Stimulated activated CD8-positive, alpha-beta memory T cell treated with anti-CD3 and anti-CD28 coated beads, Interleukin-15, amount 100 ng/mL, for 48 hours (primary cell): ENCODE data around the gene CELF5.
"Not testable (repeated sequence)": the region's sequence is repeated elsewhere in the genome, so short reads cannot be mapped to it uniquely, and the experiment has no call there.

Experiments used
- DNase-seq, 2 donors: peaks; one replicate each; pipeline ENCODE4 v3.0.0-alpha.2; 2020; ENCODE audit warnings: low read depth in 2 of 2

The CELF5 gene

DNA sequence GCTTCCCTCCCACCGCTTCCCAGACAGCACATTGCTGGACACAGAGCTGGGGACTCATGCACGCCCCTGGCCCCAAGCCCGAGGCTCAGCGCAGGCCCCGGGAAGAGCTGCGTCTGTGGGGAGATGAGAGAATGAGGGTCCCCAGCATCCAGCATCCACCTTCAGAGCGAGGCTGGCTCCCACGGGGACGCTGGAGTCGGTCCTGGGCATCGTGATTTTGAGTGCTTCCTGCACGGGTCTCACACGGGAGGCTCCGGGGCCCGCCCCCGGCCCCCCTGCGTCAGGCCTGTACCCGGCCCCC lies 34.0 kb upstream of the CELF5 start:
- DNase-seq: no peak

DNA sequence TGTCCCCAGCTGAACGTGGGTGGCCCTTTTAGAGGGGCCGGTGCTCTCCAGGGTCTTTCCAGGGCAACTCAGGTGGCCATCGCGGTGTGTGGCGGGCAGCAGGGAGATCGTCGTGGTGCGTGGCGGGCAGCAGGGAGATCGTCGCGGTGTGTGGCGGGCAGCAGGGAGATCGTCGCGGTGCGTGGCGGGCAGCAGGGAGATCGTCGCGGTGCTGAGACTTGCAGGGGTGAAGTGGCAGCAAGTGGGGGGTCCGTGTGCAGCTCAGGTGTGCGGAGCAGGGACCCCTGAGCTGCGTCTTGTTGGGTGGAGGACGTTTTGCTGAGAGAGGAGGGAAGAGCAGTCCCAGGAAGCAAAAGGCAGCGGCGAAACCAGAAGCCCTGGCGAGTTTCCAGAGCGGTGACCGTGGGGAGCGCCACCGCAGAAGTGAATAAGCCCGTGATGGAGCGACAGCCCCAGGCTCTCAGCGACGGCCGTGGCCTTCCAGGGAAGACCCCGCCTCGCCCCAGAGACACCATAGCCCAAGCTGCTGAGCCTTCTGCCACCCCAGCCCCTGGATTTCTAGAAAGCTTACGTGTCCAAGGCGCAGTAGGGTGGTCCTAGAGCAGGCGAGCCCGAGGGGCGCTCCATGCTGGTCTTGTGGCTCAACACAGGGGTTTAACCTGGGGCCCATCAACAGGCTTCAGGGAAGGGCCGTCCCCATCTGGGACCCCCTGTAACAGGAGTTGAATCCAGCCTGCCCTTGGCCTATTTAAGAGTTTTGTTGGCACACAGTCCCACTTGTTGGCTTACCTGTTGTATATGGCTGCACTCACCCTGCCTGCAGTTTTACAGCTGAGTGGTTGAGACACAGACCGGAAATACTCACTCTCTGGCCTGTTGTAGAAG lies 33.3 kb upstream of the CELF5 start:
- DNase-seq: no peak

DNA sequence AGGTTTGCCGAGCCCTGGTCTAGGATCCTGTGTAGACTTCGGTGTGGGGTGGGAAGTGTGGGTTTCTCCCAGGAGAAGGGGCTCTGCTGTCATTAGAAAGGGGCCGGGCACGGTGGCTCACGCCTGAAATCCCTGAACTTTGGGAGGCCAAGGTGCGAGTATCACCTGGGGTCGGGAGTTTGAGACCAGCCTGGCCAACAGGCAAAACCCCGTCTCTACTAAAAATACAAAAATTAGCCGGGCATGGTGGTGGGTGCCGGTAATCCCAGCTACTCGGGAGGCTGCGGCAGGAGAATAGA lies 32.7 kb upstream of the CELF5 start:
- DNase-seq: not testable (repeated sequence)

DNA sequence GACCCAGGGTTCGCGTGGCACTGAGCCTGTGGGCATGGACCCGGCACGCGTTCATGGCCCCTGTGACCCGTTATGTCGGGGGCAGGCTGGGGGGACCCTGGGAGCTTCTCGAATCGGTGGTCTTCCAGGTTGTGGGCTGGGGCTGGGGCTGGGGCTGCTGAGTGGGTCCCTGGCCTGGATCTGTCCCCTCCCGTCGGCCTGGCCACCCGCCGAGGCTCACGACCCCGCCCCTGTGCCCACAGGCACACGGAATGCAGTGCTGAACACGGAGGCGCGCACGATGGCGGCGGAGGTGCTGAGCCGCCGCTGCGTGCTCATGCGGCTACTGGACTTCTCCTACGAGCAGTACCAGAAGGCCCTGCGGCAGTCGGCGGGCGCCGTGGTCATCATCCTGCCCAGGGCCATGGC lies 32.2 kb upstream of the CELF5 start:
- no peak for DNase-seq

DNA sequence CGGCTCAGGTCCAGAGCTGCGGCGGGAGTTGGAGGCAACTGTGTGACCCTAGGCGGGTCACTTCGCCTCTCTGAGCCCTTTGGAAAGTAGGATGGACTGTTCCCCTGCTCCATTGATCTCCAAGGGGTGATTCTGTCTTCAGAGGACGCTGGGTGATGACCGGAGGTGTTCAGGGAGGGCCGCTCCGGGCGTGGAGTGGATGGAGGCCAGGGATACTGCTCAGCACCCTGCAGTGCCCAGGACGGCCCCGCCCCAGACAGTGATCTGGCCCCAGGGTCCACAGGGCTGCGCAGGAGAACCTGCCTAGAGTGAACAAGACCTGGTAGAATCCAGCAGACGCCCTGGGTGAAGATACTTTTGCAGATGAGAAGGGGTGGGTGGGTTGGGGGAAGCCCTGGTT lies 31.8 kb upstream of the CELF5 start:
- DNase-seq: no peak

DNA sequence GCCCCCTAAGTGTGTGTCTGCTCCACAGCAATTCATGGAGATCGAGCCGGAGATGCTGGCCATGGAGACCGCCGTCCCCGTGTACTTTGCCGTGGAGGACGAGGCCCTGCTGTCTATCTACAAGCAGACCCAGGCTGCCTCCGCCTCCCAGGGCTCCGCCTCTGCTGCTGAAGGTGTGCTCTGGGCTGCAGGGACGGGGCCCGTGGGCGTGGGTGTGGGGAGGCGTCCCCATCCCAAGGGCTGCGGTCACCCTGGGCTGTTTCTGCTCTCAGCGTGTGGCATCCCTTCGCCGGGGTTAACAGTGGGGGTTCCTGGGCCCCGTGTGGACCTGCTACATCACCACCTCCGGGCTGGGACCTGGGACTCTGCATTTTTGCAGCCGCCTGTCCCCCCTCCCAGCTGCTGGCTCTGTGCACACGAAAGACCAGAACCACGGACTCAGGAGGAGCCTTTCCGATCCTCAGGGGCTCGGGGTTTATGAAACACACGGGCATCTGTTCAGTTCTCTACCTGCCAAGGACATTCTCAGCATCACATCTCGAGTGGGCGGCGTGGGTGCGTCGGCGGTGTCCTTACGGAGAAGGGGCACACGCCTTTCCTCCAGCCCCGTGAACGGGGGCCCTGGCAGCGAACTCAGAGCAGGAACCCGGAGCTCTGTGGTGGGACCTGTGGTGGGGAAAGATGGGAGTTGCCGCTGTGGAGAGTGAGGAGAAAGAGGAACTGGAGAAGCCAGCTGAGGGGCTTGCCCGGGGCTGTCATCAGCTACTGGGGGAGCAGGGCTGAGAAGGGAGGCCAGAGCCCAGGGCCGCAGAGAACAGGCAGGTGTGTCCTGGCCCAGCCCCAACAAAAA lies 31.0 kb upstream of the CELF5 start:
- no peak for DNase-seq

DNA sequence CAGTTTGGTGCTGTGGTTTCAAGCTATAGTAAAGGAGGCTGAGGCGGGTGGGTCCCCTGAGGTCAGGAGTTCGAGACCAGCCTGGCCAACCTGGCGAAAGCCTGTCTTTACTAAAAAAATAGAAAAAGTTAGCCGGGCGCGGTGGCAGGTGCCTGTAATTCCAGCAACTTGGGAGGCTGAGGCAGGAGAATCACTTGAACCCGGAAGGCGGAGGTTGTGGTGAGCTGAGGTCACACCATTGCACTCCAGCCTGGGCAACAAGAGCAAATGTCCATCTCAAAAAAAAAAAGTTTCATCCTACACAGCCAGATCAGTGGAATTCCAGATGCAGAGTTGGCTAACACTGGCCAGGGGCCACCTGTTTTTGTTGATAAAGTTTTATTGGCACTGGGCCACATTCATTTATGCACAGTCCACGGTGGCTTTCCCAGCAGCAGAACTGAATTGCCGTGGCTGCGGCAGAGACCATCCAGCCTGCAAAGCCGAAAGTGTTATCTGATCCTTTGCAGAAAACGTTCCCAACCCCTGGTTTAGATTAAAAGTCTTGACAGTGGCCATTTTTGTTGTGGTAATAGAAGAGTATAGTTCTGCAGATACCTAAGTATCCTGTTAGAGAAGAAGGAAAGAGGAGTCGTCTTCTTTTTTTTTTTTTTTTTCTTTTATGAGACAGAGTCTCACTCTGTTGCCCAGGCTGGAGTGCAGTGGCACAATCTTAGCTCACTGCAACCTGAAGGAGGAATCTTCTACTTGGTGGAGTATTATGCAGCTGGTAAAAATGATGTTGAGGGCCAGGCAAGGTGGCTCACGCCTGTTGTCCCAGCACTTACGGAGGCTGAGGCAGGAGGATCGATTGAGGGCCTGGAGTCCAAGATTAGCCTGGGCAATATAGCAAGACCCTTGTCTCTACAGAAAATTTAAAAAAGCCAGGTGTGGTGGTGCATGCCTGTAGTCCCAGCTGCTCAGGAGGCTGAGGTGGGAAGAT lies 30.1 kb upstream of the CELF5 start:
- DNase-seq: no peak

DNA sequence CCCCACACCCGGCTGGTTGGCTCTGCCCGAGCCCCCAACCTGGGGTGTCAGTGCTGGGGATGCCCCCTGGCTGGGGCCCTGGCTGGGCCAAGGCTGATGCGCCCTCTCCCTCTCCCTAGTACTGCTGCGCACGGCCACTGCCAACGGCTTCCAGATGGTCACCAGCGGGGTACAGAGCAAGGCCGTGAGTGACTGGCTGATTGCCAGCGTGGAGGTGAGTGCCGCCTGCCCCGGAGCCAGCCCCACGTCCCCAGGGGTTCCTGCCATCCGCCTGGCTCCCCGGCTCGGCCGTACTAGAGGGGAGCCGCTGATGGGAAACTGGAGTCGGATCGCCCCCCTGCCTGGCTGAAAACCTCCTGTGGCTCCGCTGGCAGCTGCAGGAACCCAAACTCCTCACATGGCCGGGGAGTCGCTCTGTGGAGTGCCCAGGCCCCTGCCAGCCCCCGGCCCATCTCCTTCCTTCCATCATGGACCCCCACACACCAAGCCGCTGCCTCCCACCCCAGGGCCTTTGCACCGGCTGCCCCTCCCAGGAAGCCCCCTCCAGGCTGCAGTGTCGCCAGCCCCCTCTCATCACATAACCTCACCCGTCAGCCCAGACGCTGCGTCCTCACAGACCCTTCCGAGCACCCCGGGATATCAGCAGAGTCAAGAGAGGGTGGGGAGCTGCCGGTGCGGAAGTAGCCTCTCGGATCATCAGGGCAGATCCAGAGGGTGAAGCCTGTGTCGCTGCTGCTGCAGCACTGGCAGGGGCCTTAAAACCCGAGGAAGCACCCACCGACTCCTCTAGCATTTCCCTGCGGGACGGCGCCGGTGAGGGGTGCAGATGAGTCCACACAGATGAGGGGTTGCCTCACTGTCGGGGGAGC lies 28.2 kb upstream of the CELF5 start:
- no peak for DNase-seq

DNA sequence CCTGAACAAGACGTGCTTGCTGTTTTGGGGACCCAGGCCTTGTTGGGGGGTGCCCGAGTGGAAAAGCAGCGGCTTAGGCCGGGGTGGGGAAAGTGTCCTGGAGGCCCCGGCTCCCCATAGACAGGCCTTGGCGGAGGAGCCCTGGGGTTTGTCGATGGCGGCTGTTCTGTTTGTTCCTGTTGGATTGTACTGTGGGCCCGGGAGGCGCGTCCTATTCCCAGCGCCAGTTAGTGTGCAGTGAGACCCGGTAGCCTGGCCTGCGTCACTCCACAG lies 27.6 kb upstream of the CELF5 start:
- no peak for DNase-seq

DNA sequence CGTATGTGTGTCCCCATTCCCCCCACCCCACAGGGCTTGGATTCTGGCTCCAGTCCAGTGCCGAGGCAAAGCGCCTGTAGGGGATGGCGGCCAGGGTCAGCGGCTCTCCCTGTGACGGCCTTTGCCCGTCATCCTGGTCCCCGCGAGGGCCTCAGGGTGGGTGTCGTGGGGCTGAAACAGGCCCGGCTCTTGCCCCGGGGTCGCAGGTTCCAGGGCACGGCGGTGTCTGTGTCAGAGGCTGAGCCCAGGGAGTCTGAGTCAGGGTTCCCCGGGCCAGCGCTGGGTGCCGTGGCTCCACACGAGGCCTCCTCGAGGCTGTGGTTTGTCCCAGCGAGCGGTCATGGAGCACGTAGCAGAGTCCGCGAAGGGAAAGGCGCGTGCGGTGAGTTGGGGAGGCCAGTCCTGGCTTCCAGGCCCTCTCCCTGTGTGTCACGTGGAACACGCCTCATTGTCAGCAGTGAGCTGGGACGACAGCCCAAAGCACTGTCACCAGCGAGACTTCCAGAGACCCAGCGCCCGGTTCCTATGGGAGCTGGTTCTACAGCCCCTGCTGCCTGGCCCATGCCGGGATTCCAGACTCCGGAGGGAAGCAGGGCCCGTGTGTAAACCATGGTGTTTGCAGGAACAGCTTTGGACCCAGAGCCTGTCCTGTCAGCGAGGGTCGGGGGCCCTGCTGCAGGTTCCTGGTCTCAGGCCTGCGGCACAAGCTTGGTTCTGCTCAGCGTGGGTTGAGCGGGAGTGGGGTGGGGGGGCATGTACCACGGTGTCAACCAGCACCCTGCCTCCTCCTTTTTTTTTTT lies 25.4 kb upstream of the CELF5 start:
- DNase-seq: no peak

DNA sequence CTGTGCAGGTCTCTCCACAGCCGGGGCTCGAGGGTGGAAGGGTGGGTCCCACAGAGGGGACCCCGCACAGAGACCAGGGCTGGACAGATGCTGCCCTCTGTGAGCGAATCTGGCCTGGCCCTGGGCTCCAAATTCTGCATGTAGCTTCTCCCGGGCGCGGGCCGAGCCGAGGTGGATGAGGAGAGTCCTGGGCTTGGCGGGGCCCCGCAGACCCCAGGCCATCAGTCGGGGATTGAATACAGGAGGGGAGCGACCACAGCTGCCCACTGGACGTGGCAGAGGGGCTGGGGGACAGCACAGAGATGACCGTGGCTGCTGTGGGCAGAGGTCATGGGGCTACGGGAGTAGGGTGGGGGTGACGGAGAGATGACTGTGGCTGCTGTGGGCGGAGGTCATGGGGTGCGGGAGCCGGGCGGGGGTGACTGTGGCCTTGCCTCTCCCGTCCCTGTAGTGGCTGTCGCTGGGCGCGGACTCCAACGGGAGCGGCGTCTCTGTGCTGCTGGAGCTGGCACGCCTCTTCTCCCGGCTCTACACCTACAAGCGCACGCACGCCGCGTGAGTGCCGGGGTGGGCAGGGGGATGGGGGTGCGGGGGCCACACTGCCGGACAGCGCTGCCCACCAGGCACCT lies 23.3 kb upstream of the CELF5 start:
- no peak for DNase-seq

DNA sequence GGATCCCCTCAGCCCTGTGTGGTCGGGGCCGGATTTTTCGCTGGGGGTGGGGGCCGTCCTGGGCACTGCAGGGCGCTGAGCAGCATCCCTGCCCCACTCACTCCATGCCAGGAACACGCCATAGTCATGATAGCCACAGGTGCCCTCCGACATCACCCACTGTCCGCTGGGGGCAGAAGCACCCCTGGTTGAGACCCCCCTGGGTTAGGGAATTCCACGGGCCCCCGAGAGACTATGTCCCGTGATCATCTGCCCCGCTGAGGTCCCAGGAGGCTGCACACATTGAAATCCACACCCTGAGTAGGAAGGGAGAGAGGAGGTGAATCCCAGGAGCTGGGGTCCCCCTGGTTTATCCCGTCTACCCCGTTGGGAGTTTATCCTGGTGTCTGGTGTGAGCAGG lies 22.6 kb upstream of the CELF5 start:
- no peak for DNase-seq

DNA sequence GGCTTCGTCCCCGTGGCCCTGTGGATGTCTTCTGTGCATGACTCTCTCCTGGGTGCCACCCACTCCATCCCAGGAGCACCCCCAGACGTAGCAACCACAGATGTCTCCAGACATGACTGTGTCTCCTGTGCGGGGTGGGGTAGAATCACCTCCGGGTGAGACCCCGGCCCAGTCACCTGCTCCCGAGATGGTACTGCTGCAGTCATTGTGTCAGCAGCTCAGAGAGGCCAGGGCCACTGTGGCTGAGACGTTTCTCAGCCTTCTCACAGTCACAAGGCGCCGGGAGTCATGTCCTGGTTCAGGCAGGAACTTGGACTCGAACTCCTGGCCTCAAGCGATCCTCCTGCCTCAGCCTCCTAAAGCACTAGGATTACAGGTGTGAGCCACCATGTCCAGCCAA lies 22.1 kb upstream of the CELF5 start:
- no peak for DNase-seq

DNA sequence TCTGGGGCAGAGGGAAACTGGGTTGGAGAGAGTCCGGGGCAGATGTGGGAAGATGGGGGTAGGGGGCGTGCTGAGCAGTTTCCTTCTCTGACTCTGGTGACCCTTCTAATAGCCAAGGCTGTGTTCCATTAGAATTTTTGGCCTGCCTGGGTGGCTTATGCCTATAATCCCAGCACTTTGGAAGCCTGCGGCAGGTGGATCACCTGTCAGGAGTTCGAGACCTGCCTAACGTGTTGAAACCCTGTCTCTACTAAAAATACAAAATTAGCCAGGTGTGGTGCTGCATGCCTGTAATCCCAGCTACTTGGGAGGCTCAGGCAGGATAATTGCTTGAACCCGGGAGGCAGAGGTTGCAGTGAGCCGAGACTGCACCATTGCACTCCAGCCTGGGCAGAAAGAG lies 21.6 kb upstream of the CELF5 start:
- DNase-seq: not testable (repeated sequence)

DNA sequence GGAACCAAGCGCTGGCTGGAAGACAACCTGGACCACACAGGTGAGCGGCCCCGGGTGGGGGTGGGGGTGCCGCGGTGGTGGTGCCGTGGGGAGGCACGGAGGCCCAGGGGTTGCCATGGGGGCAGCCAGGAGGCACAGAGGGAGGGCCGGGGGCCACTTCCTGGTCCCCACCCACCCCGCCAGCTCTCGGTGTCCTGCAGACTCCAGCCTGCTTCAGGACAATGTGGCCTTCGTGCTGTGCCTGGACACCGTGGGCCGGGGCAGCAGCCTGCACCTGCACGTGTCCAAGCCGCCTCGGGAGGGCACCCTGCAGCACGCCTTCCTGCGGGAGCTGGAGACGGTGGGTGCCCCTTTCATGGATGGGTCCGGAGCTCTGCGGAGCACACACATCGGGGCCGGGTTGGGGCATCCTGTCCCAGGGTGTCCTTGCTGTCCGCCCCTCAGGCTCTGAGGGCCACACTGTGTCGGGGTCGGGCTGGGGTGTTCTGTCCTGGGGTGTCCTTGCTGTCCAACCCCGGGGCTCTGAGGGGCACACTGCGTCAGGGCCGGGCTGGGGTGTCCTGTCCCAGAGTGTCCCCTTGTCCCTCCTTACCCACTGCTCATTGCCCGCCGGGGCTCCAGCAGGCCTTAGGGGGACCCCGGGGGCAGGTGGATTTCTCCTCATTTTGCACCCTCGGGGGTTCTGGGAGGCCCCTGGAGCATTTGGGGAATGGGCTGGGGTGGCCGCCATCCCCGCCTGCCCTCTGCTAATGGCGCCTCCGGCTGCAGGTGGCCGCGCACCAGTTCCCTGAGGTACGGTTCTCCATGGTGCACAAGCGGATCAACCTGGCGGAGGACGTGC lies 20.4 kb upstream of the CELF5 start:
- DNase-seq: no peak

DNA sequence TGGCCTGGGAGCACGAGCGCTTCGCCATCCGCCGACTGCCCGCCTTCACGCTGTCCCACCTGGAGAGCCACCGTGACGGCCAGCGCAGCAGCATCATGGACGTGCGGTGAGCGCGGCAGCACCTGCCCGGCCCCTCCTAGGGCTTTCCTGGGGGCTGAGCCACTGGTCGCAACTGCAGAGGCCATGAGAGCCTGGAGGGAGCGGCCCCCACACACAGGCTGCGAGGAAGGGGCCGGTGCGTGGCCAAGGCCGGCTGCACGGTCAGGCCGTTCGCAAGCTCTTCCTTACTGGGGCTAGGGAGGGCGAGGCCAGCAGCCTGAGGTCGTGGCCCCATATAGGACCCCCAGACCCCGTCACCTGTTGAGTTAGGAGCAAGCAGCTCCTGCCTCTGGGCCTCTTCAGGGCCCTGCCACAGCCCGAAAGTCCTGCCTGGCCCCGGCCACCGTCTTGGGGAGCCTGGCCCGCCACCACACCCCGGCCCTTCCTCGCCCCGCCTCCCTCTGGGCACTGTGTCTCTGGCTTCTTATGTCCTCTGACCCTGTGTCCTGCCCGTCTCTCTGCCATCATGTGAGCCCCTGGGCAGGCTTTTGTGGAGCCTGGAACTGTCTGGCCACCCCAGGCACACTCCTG lies 19.7 kb upstream of the CELF5 start:
- DNase-seq: no peak

DNA sequence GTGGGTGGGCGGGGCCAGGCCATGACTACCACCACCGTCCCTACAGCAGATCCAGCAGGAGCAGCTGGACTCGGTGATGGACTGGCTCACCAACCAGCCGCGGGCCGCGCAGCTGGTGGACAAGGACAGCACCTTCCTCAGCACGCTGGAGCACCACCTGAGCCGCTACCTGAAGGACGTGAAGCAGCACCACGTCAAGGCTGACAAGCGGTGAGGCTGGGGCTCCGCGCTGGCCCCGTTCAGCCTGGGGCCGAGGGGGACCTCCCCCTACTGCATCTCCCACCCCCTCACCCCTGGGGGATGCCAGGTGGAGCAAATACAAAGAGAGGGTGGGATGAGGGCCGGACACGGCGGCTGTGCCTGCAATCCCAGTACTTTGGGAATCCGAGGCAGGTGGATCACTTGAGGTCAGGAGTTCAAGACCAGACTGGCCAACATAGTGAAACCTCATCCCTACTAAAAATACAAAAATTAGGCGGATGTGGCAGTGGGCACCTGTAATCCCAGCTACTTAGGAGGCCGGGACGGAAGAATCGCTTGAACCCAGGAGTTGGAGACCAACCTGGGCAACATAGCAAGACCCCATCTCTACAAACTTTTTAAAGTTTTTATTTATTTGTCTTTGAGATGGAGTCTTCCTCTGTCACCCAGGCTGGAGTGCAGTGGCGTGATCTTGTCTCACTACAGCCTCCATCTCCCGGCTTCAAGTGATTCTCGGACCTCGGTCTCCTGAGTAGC lies 18.1 kb upstream of the CELF5 start:
- no peak for DNase-seq
